Mesendoderm (in vitro differentiated cells): ENCODE data around the gene HCRTR2.
"Not testable (repeated sequence)": the region's sequence is repeated elsewhere in the genome, so short reads cannot be mapped to it uniquely, and the experiment has no call there.

Source experiments
- DNase-seq: peaks from one replicate; pipeline ENCODE4 v3.0.0; 2013
- H2AK5ac ChIP-seq: 2 replicates; pipeline ENCODE4 v1.6.1; 2013; ENCODE audit warnings: low read length, inconsistent platforms
- H2BK120ac ChIP-seq: 2 replicates; pipeline ENCODE4 v1.6.1; 2013; ENCODE audit warnings: low read depth, mild to moderate bottlenecking, low read length, moderate library complexity, mixed read lengths
- H2BK15ac ChIP-seq: replicated peaks from 2 replicates; pipeline ENCODE4 v1.6.1; 2013; ENCODE audit warnings: low read depth, mild to moderate bottlenecking, moderate library complexity
- H2BK5ac ChIP-seq: 2 replicates; pipeline ENCODE4 v1.6.1; 2013; ENCODE audit warnings: low read length, inconsistent platforms
- H3K18ac ChIP-seq: 2 replicates; pipeline ENCODE4 v1.6.1; 2013; ENCODE audit warnings: mild to moderate bottlenecking, low read length, mixed read lengths
- H3K23ac ChIP-seq: one replicate; pipeline ENCODE4 v1.6.1; 2013; ENCODE audit warnings: low read length
- H3K27ac ChIP-seq: 2 replicates; pipeline ENCODE4 v1.5.1; 2013; ENCODE audit warnings: low read depth, mild to moderate bottlenecking, inconsistent platforms, low read length, moderate library complexity
- H3K27me3 ChIP-seq: 2 replicates; pipeline ENCODE4 v1.6.1; 2013; ENCODE audit warnings: low read length, control low read depth, mild to moderate bottlenecking, inconsistent platforms; ENCODE audit not compliant: insufficient read depth, poor library complexity
- H3K36me3 ChIP-seq: 2 replicates; pipeline ENCODE4 v1.6.1; 2013; ENCODE audit warnings: low read length, inconsistent platforms; ENCODE audit not compliant: control insufficient read depth, insufficient read depth
- H3K4ac ChIP-seq: one replicate; pipeline ENCODE4 v1.6.1; 2013; ENCODE audit warnings: low read depth, mild to moderate bottlenecking, low read length, moderate library complexity
- H3K4me1 ChIP-seq: 2 replicates; pipeline ENCODE4 v1.6.1; 2013; ENCODE audit warnings: low read depth, low read length, inconsistent platforms; ENCODE audit not compliant: control insufficient read depth
- H3K4me2 ChIP-seq: 2 replicates; pipeline ENCODE4 v1.6.1; 2013; ENCODE audit warnings: low read length
- H3K4me3 ChIP-seq: 2 replicates; pipeline ENCODE4 v1.5.1; 2013; ENCODE audit warnings: mild to moderate bottlenecking, low read length
- H3K56ac ChIP-seq: one replicate; pipeline ENCODE4 v1.6.1; 2013; ENCODE audit warnings: low read length
- H3K79me1 ChIP-seq: 2 replicates; pipeline ENCODE4 v1.6.1; 2013; ENCODE audit warnings: low read length, inconsistent platforms
- H3K79me2 ChIP-seq: 2 replicates; pipeline ENCODE4 v1.6.1; 2013; ENCODE audit warnings: mild to moderate bottlenecking, low read length; ENCODE audit not compliant: control insufficient read depth, insufficient read depth
- H3K9ac ChIP-seq: 2 replicates; pipeline ENCODE4 v1.6.1; 2013; ENCODE audit warnings: low read length, inconsistent platforms
- H4K5ac ChIP-seq: one replicate; pipeline ENCODE4 v1.6.1; 2013; ENCODE audit warnings: low read length
- H4K8ac ChIP-seq: one replicate; pipeline ENCODE4 v1.6.1; 2013; ENCODE audit warnings: low read depth, mild to moderate bottlenecking, control low read depth, low read length, moderate library complexity
- WGBS: extraction: QIAGEN DNeasy Blood & Tissue Kit; methylation state at CpG from one replicate; pipeline ENCODE4 v1.1.7; 2013; ENCODE audit warnings: low lambda C conversion rate, missing lambda C conversion rate; ENCODE audit not compliant: insufficient coverage; ENCODE audit errors: extremely low coverage; 5-methylcytosine and 5-hydroxymethylcytosine counted together

Gene HCRTR2

DNA sequence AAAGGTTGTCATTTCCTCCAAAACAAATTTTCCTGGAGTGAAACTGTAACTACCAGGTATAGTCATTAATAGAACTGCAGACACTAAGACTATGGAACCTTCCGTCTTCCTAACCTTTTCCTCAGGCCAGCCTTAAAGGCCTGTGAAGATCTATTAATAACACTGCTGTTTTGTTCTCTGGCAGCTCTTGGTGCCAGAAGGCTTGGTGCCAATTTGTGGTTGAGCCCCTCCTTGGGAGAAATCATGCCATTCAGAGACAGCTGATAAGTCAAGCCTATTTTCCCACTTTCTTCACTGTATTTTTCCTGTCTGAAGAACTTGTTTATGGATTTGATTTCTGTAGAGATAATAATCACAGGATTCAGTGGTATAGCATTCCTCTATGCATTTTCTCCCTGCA, 64.8 kb downstream of the HCRTR2 start:
- no peak overlapping the region for H3K23ac ChIP-seq
- no peaks in the 10 kb centered on the region for H3K36me3 ChIP-seq
- no peaks in the 10 kb centered on the region for H3K27me3 ChIP-seq
- H3K9ac ChIP-seq: no peak overlapping the region
- DNase-seq: no peak
- H4K8ac ChIP-seq: no peak overlapping the region
- no peak overlapping the region for H3K18ac ChIP-seq
- no peaks in the 10 kb centered on the region for H3K79me2 ChIP-seq
- no peak overlapping the region for H3K56ac ChIP-seq
- H3K79me1 ChIP-seq: no peaks in the 10 kb centered on the region
- no peak overlapping the region for H2BK120ac ChIP-seq
- WGBS: no CpG with 5 or more reads among the region's 1 CpG
- H2BK5ac ChIP-seq: no peak overlapping the region
- H4K5ac ChIP-seq: no peak overlapping the region
- H3K27ac ChIP-seq: no peak overlapping the region
- H2BK15ac ChIP-seq: no peak overlapping the region
- H3K4me1 ChIP-seq: no peaks in the 10 kb centered on the region
- H2AK5ac ChIP-seq: no peak overlapping the region
- no peak overlapping the region for H3K4me3 ChIP-seq
- H3K4ac ChIP-seq: no peak overlapping the region
- H3K4me2 ChIP-seq: no peak overlapping the region

GRCh38 chr6:55240975-55241605, 66.8 kb downstream of the HCRTR2 start:
- no CpG with 5 or more reads among the region's 6 CpGs for WGBS
- not testable (repeated sequence) for H3K36me3 ChIP-seq, H4K8ac ChIP-seq, H3K27ac ChIP-seq, H3K4me2 ChIP-seq, H3K4ac ChIP-seq, H2BK5ac ChIP-seq, H3K23ac ChIP-seq, H2AK5ac ChIP-seq, H3K4me1 ChIP-seq, H3K9ac ChIP-seq, H3K18ac ChIP-seq, H3K79me2 ChIP-seq, H3K4me3 ChIP-seq, H3K56ac ChIP-seq, H2BK120ac ChIP-seq, H2BK15ac ChIP-seq, H3K79me1 ChIP-seq, H4K5ac ChIP-seq, H3K27me3 ChIP-seq
- peak; percentile 34 for DNase-seq

DNA sequence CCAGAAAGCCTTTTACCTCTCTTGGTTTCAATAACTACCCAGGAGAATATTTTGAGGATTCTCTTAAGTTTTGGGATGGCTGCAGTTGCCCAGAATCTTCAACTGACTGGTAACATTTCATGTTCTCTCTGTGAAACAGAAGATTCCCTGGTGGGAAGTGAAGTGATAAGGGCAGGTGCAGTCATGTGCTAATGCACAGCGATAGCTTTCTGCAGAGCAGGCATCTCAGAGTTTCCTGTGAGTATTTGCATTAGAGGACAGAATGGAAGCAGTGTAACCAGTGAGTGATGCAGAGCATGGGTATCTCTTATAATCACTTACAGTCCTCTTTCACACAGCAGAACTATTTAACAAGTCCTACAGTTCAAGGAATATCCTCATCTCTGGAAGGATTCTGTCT, 76.1 kb downstream of the HCRTR2 start:
- Histone ChIP-seq H2AK5ac (no peak overlapping the region), H3K4me2 (no peak overlapping the region), H3K4ac (no peak overlapping the region), H4K8ac (no peak overlapping the region), H2BK15ac (no peak overlapping the region), H3K79me1 (no peaks in the 10 kb centered on the region), H3K23ac (no peak overlapping the region), H3K36me3 (no peaks in the 10 kb centered on the region), H3K79me2 (no peaks in the 10 kb centered on the region), H3K4me1 (peaks cover 2% of the 10 kb centered on the region), H4K5ac (no peak overlapping the region), H3K27ac (no peak overlapping the region), H2BK120ac (no peak overlapping the region), H3K27me3 (no peaks in the 10 kb centered on the region), H3K4me3 (no peak overlapping the region), H3K18ac (no peak overlapping the region), H2BK5ac (no peak overlapping the region), H3K56ac (no peak overlapping the region), H3K9ac (no peak overlapping the region)
- WGBS: no CpG with 5 or more reads among the region's 1 CpG
- DNase-seq: peak; percentile 16

- no peak for DNase-seq
- Histone ChIP-seq H3K56ac (no peak overlapping the region), H3K4me2 (no peak overlapping the region), H3K4me3 (no peak overlapping the region), H3K36me3 (no peaks in the 10 kb centered on the region), H3K4me1 (peaks cover 2% of the 10 kb centered on the region), H2BK120ac (no peak overlapping the region), H3K27ac (no peak overlapping the region), H4K8ac (no peak overlapping the region), H3K4ac (no peak overlapping the region), H2BK15ac (no peak overlapping the region), H3K79me1 (no peaks in the 10 kb centered on the region), H2AK5ac (no peak overlapping the region), H3K18ac (no peak overlapping the region), H2BK5ac (no peak overlapping the region), H3K79me2 (no peaks in the 10 kb centered on the region), H3K27me3 (no peaks in the 10 kb centered on the region), H4K5ac (no peak overlapping the region), H3K23ac (no peak overlapping the region), H3K9ac (no peak overlapping the region)
- WGBS: no CpG with 5 or more reads among the region's 10 CpGs
Measured at GRCh38 chr6:55255113-55255512, 80.8 kb downstream of the HCRTR2 start.

GRCh38 chr6:55260181-55260580, 85.9 kb downstream of the HCRTR2 start:
- H3K56ac ChIP-seq: no peak overlapping the region
- no peaks in the 10 kb centered on the region for H3K79me1 ChIP-seq
- no peaks in the 10 kb centered on the region for H3K4me1 ChIP-seq
- no peak overlapping the region for H4K8ac ChIP-seq
- H2BK120ac ChIP-seq: no peak overlapping the region
- no peak overlapping the region for H3K27ac ChIP-seq
- no peak overlapping the region for H2BK15ac ChIP-seq
- H3K9ac ChIP-seq: no peak overlapping the region
- DNase-seq: peak; percentile 67
- H3K4me2 ChIP-seq: no peak overlapping the region
- H3K27me3 ChIP-seq: no peaks in the 10 kb centered on the region
- H3K79me2 ChIP-seq: no peaks in the 10 kb centered on the region
- no CpG with 5 or more reads among the region's 2 CpGs for WGBS
- H2BK5ac ChIP-seq: no peak overlapping the region
- no peak overlapping the region for H4K5ac ChIP-seq
- H3K4me3 ChIP-seq: no peak overlapping the region
- H3K4ac ChIP-seq: no peak overlapping the region
- no peaks in the 10 kb centered on the region for H3K36me3 ChIP-seq
- no peak overlapping the region for H3K18ac ChIP-seq
- no peak overlapping the region for H3K23ac ChIP-seq
- no peak overlapping the region for H2AK5ac ChIP-seq

GRCh38 chr6:55265409-55266114, 91.2 kb downstream of the HCRTR2 start:
- WGBS: no CpG with 5 or more reads among the region's 4 CpGs
- Histone ChIP-seq H3K79me1 (no peaks in the 10 kb centered on the region), H3K18ac (no peak overlapping the region)

More at GRCh38 chr6:55265409-55266114, 91.2 kb downstream of the HCRTR2 start:
- H2BK120ac ChIP-seq: no peak overlapping the region
- no peaks in the 10 kb centered on the region for H3K4me1 ChIP-seq
- H2BK15ac ChIP-seq: no peak overlapping the region
- no peak overlapping the region for H3K56ac ChIP-seq
- no peak overlapping the region for H3K9ac ChIP-seq
- no peak for DNase-seq
- H3K23ac ChIP-seq: no peak overlapping the region
- H3K4me3 ChIP-seq: no peak overlapping the region
- H3K4me2 ChIP-seq: no peak overlapping the region
- no peak overlapping the region for H4K8ac ChIP-seq
- H2AK5ac ChIP-seq: no peak overlapping the region
- no peak overlapping the region for H4K5ac ChIP-seq
- no peaks in the 10 kb centered on the region for H3K36me3 ChIP-seq
- no peak overlapping the region for H3K4ac ChIP-seq
- no peak overlapping the region for H2BK5ac ChIP-seq
- H3K27ac ChIP-seq: no peak overlapping the region
- H3K27me3 ChIP-seq: no peaks in the 10 kb centered on the region
- H3K79me2 ChIP-seq: no peaks in the 10 kb centered on the region
